WTC11 (cell line): ENCODE results near the gene GDF2. TPM values are rescaled to one million over a fixed set of nuclear protein-coding genes. Genes with fewer than 3 reads are reported as not detected.

Experiments used
- ATAC-seq: fragments of 200-7000 bp; cut with Tn5 transposase; 2 replicates; pipeline ENCODE4 v1.10.0; 2021; ENCODE audit warnings: mild to moderate bottlenecking, moderate library complexity
- CTCF ChIA-PET: fragments of 300-600 bp; sonication (Branson Sonifier 250); formaldehyde crosslinking; loops from one replicate; lab custom pipeline; 2021; ENCODE audit warnings: antibody characterized with exemption; lab: Charles Lee
- POLR2A ChIA-PET: fragments of 350-600 bp; sonication (Branson Sonifier 250); formaldehyde crosslinking; loops from one replicate; lab custom pipeline; 2021; ENCODE audit warnings: antibody characterized with exemption; lab: Charles Lee
- DNase-seq: peaks from one replicate; pipeline ENCODE4 v3.0.0; 2021; ENCODE audit warnings: low spot score
- H3K27ac Mint-ChIP-seq: 2 replicates; pipeline ENCODE4 v1.8.0; 2021; ENCODE audit warnings: mixed read lengths
- H3K27me3 Mint-ChIP-seq: 2 replicates; pipeline ENCODE4 v1.8.0; 2021; ENCODE audit warnings: low read depth, mild to moderate bottlenecking, moderate library complexity, mixed read lengths
- H3K36me3 Mint-ChIP-seq: 2 replicates; pipeline ENCODE4 v1.8.0; 2021; ENCODE audit warnings: mixed read lengths
- H3K4me1 Mint-ChIP-seq: 2 replicates; pipeline ENCODE4 v1.8.0; 2022; ENCODE audit warnings: mixed read lengths
- H3K4me3 Mint-ChIP-seq: 2 replicates; pipeline ENCODE4 v1.8.0; 2021; ENCODE audit warnings: mild to moderate bottlenecking, moderate library complexity, mixed read lengths
- H3K9me3 Mint-ChIP-seq: 2 replicates; pipeline ENCODE4 v1.8.0; 2021; ENCODE audit warnings: mixed read lengths
- ESRRA ChIP-seq: sonication (generic); formaldehyde crosslinking; IDR thresholded peaks from 2 replicates; pipeline ENCODE4 v1.8.1; 2022; ENCODE audit warnings: mild to moderate bottlenecking, missing genetic modification reagents, borderline replicate concordance
- ETV6 ChIP-seq: sonication (generic); formaldehyde crosslinking; IDR thresholded peaks from 2 replicates; pipeline ENCODE4 v1.8.1; 2022; ENCODE audit warnings: mild to moderate bottlenecking, missing genetic modification reagents
- FOXP1 ChIP-seq: sonication (generic); formaldehyde crosslinking; IDR thresholded peaks from 2 replicates; pipeline ENCODE4 v1.8.0; 2022; ENCODE audit warnings: missing genetic modification reagents, mild to moderate bottlenecking, moderate library complexity, borderline replicate concordance
- GRHL2 ChIP-seq: fragments of 250-450 bp; sonication (Bioruptor Pico); IDR thresholded peaks from 2 replicates; pipeline ENCODE4 v1.8.0; 2022; ENCODE audit warnings: mild to moderate bottlenecking, moderate library complexity; ENCODE audit not compliant: insufficient replicate concordance, severe bottlenecking
- IRF2 ChIP-seq: sonication (generic); formaldehyde crosslinking; IDR thresholded peaks from 2 replicates; pipeline ENCODE4 v1.8.0; 2022; ENCODE audit warnings: low read depth, missing genetic modification reagents, borderline replicate concordance
- JUN ChIP-seq: sonication (generic); formaldehyde crosslinking; IDR thresholded peaks from 2 replicates; pipeline ENCODE4 v1.8.0; 2023; ENCODE audit warnings: mild to moderate bottlenecking, missing genetic modification reagents
- NR1H2 ChIP-seq: sonication (generic); formaldehyde crosslinking; IDR thresholded peaks from 2 replicates; pipeline ENCODE4 v1.9.0; 2021; ENCODE audit warnings: mild to moderate bottlenecking, moderate library complexity, missing genetic modification reagents
- NR2C2 ChIP-seq: sonication (generic); formaldehyde crosslinking; IDR thresholded peaks from 2 replicates; pipeline ENCODE4 v1.8.0; 2022; ENCODE audit warnings: mild to moderate bottlenecking, missing genetic modification reagents
- RORB ChIP-seq: fragments of 250-450 bp; sonication (Bioruptor Pico); IDR thresholded peaks from 2 replicates; pipeline ENCODE4 v1.9.0; 2021; ENCODE audit warnings: mild to moderate bottlenecking
- SMAD4 ChIP-seq: sonication (generic); formaldehyde crosslinking; IDR thresholded peaks from 2 replicates; pipeline ENCODE4 v1.8.0; 2022; ENCODE audit warnings: mild to moderate bottlenecking, missing genetic modification reagents
- SOX15 ChIP-seq: fragments of 250-450 bp; sonication (Bioruptor Pico); IDR thresholded peaks from 2 replicates; pipeline ENCODE4 v1.9.0; 2021; ENCODE audit warnings: mild to moderate bottlenecking
- TCF7 ChIP-seq: sonication (generic); formaldehyde crosslinking; IDR thresholded peaks from 2 replicates; pipeline ENCODE4 v1.8.0; 2022; ENCODE audit warnings: mild to moderate bottlenecking, low read depth, missing genetic modification reagents, moderate library complexity
- USF1 ChIP-seq: sonication (generic); formaldehyde crosslinking; IDR thresholded peaks from 2 replicates; pipeline ENCODE4 v1.8.0; 2022; ENCODE audit warnings: mild to moderate bottlenecking, missing genetic modification reagents
- ZNF232 ChIP-seq: sonication (generic); formaldehyde crosslinking; IDR thresholded peaks from 2 replicates; pipeline ENCODE4 v1.8.0; 2022; ENCODE audit warnings: mild to moderate bottlenecking, missing genetic modification reagents
- ZNF281 ChIP-seq: sonication (generic); formaldehyde crosslinking; IDR thresholded peaks from 2 replicates; pipeline ENCODE4 v1.8.0; 2023; ENCODE audit warnings: mild to moderate bottlenecking, missing genetic modification reagents
- ZNF396 ChIP-seq: fragments of 250-450 bp; sonication (Bioruptor Pico); IDR thresholded peaks from 2 replicates; pipeline ENCODE4 v1.8.0; 2021; ENCODE audit warnings: mild to moderate bottlenecking, moderate library complexity, borderline replicate concordance
- ZNF423 ChIP-seq: fragments of 250-450 bp; sonication (Bioruptor Pico); IDR thresholded peaks from 2 replicates; pipeline ENCODE4 v2.1.2; 2022; ENCODE audit warnings: mild to moderate bottlenecking, moderate library complexity
- total RNA-seq: library from RNA; stranded (reverse); gene quantifications from 3 replicates; pipeline ENCODE4 v1.2.3, GENCODE V29; 2021
- TF ChIP-seq, protein P1 (sequence below): sonication (generic); formaldehyde crosslinking; IDR thresholded peaks from 2 replicates; pipeline ENCODE4 v1.8.1; 2023; ENCODE audit warnings: mild to moderate bottlenecking, missing genetic modification reagents, borderline replicate concordance
- TF ChIP-seq, protein P2 (sequence below): fragments of 250-450 bp; sonication (Bioruptor Pico); IDR thresholded peaks from 2 replicates; pipeline ENCODE4 v1.9.0; 2021; ENCODE audit warnings: moderate library complexity, mild to moderate bottlenecking, inconsistent platforms, borderline replicate concordance
- TF ChIP-seq, protein P3 (sequence below): sonication (generic); formaldehyde crosslinking; IDR thresholded peaks from 2 replicates; pipeline ENCODE4 v1.8.1; 2022; ENCODE audit warnings: low read depth, mild to moderate bottlenecking, moderate library complexity, missing genetic modification reagents, borderline replicate concordance

The GDF2 gene
- total RNA-seq, 1 experiment from 2014 or later = not detected

- TF ChIP-seq, protein P1, sequence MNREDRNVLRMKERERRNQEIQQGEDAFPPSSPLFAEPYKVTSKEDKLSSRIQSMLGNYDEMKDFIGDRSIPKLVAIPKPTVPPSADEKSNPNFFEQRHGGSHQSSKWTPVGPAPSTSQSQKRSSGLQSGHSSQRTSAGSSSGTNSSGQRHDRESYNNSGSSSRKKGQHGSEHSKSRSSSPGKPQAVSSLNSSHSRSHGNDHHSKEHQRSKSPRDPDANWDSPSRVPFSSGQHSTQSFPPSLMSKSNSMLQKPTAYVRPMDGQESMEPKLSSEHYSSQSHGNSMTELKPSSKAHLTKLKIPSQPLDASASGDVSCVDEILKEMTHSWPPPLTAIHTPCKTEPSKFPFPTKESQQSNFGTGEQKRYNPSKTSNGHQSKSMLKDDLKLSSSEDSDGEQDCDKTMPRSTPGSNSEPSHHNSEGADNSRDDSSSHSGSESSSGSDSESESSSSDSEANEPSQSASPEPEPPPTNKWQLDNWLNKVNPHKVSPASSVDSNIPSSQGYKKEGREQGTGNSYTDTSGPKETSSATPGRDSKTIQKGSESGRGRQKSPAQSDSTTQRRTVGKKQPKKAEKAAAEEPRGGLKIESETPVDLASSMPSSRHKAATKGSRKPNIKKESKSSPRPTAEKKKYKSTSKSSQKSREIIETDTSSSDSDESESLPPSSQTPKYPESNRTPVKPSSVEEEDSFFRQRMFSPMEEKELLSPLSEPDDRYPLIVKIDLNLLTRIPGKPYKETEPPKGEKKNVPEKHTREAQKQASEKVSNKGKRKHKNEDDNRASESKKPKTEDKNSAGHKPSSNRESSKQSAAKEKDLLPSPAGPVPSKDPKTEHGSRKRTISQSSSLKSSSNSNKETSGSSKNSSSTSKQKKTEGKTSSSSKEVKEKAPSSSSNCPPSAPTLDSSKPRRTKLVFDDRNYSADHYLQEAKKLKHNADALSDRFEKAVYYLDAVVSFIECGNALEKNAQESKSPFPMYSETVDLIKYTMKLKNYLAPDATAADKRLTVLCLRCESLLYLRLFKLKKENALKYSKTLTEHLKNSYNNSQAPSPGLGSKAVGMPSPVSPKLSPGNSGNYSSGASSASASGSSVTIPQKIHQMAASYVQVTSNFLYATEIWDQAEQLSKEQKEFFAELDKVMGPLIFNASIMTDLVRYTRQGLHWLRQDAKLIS (CRISPR knock-in tag) = no peak
- TF ChIP-seq ZNF232 (CRISPR knock-in tag) (no peak), FOXP1 (CRISPR knock-in tag) (no peak), NR1H2 (no peak)
- TF ChIP-seq, all 79 proteins: peak for 0
Observed at GRCh38 chr10:47323636-47324296, 1.5 kb downstream of the GDF2 start (continued).

DNA sequence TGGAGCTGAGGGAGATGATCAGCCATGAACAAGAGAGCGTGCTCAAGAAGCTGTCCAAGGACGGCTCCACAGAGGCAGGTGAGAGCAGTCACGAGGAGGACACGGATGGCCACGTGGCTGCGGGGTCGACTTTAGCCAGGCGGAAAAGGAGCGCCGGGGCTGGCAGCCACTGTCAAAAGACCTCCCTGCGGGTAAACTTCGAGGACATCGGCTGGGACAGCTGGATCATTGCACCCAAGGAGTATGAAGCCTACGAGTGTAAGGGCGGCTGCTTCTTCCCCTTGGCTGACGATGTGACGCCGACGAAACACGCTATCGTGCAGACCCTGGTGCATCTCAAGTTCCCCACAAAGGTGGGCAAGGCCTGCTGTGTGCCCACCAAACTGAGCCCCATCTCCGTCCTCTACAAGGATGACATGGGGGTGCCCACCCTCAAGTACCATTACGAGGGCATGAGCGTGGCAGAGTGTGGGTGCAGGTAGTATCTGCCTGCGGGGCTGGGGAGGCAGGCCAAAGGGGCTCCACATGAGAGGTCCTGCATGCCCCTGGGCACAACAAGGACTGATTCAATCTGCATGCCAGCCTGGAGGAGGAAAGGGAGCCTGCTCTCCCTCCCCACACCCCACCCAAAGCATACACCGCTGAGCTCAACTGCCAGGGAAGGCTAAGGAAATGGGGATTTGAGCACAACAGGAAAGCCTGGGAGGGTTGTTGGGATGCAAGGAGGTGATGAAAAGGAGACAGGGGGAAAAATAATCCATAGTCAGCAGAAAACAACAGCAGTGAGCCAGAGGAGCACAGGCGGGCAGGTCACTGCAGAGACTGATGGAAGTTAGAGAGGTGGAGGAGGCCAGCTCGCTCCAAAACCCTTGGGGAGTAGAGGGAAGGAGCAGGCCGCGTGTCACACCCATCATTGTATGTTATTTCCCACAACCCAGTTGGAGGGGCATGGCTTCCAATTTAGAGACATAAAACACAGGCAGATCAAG, 3.3 kb downstream of the GDF2 start:
- H3K4me1 Mint-ChIP-seq = no peaks in the 10 kb centered on the region
- TF ChIP-seq, protein P2, sequence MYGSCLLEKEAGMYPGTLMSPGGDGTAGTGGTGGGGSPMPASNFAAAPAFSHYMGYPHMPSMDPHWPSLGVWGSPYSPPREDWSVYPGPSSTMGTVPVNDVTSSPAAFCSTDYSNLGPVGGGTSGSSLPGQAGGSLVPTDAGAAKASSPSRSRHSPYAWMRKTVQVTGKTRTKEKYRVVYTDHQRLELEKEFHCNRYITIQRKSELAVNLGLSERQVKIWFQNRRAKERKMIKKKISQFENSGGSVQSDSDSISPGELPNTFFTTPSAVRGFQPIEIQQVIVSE = no peak
- no peak for TF ChIP-seq ETV6
- no peak for TF ChIP-seq JUN (CRISPR knock-in tag)
- TF ChIP-seq TCF7 (CRISPR knock-in tag) = no peak
- TF ChIP-seq RORB (CRISPR knock-in tag) = no peak
- TF ChIP-seq GRHL2 (CRISPR knock-in tag) = no peak
- TF ChIP-seq, protein P3, sequence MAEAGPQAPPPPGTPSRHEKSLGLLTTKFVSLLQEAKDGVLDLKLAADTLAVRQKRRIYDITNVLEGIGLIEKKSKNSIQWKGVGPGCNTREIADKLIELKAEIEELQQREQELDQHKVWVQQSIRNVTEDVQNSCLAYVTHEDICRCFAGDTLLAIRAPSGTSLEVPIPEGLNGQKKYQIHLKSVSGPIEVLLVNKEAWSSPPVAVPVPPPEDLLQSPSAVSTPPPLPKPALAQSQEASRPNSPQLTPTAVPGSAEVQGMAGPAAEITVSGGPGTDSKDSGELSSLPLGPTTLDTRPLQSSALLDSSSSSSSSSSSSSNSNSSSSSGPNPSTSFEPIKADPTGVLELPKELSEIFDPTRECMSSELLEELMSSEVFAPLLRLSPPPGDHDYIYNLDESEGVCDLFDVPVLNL (CRISPR knock-in tag) = no peak
- TF ChIP-seq ESRRA = no peak
- no peak for TF ChIP-seq IRF2
- no peak for TF ChIP-seq SMAD4 (CRISPR knock-in tag)
- no peak for TF ChIP-seq NR2C2 (CRISPR knock-in tag)
- TF ChIP-seq ZNF423 (CRISPR knock-in tag) = no peak
- TF ChIP-seq ZNF396 (CRISPR knock-in tag) = no peak
- no peak for TF ChIP-seq USF1 (CRISPR knock-in tag)
- no peak for TF ChIP-seq ZNF281 (CRISPR knock-in tag)
- no peak for TF ChIP-seq SOX15
- CTCF ChIA-PET = interaction anchor here (2.0 to 3.6 kb wide), 2 partner anchors 13 to 15 kb away, joined by 6 to 13 read pairs; no protein-coding TSS in a partner anchor
- H3K9me3 Mint-ChIP-seq = peaks cover 17% of the 10 kb centered on the region
- no peak overlapping the region for H3K4me3 Mint-ChIP-seq
- H3K27ac Mint-ChIP-seq = no peak overlapping the region
- DNase-seq (no peak), ATAC-seq (no peak)
- H3K36me3 Mint-ChIP-seq = no peaks in the 10 kb centered on the region
- POLR2A ChIA-PET = no interaction called here
- no peaks in the 10 kb centered on the region for H3K27me3 Mint-ChIP-seq
